ENCODE data around the gene KIR2DL1. TPM values are rescaled to one million over a fixed set of nuclear protein-coding genes. Genes with fewer than 3 reads are reported as not detected.
"Not testable (repeated sequence)": the region's sequence is repeated elsewhere in the genome, so short reads cannot be mapped to it uniquely, and the experiment has no call there.

Gene KIR2DL1
- total RNA-seq, 3 donors from 2014 or later = not detected

DNA sequence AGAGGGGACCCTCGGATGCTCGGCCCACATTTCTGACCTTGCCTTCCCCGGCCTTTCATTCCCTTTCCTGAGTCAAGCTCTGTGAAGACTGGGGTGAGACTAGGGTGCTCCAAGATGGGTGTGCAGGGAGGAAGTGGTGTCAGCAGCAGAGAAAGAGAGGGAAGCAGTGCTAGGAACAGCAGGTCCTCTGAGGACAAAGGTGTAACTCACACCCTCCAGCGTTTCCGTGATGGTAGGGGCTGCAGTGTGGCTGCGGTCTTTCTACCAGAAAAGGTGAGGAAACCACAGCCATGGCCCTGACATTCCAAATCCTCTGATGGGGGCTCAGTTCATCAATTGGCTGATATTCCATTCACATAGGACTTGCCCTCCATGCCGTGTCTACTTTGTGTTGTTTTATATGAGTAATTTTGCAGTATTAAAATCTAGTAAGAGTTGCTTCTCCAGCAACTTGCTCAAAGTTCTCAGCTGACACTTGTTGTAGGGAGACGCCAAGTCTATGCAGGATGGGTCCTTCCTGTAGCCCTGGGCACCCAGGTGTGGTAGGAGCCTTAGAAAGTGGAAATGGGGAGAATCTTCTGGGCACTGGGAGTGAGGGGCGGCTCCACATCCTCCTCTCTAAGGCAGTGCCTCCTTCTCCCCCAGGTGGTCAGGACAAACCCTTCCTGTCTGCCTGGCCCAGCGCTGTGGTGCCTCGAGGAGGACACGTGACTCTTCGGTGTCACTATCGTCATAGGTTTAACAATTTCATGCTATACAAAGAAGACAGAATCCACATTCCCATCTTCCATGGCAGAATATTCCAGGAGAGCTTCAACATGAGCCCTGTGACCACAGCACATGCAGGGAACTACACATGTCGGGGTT is 48.3 kb downstream of the KIR2DL1 start:
- Histone ChIP-seq H3K4me3 (no peak overlapping the region), H3K27ac (no peak overlapping the region), H3K4me1 (no peaks in the 10 kb centered on the region), H3K36me3 (no peaks in the 10 kb centered on the region), H3K9me3 (no peaks in the 10 kb centered on the region), H3K27me3 (no peaks in the 10 kb centered on the region)
- TF ChIP-seq POLR2AphosphoS5 (IDR thresholded peaks at IDR 0.05) (no peak), POLR2A (IDR thresholded peaks at IDR 0.05) (no peak)
- TF ChIP-seq, protein P1, sequence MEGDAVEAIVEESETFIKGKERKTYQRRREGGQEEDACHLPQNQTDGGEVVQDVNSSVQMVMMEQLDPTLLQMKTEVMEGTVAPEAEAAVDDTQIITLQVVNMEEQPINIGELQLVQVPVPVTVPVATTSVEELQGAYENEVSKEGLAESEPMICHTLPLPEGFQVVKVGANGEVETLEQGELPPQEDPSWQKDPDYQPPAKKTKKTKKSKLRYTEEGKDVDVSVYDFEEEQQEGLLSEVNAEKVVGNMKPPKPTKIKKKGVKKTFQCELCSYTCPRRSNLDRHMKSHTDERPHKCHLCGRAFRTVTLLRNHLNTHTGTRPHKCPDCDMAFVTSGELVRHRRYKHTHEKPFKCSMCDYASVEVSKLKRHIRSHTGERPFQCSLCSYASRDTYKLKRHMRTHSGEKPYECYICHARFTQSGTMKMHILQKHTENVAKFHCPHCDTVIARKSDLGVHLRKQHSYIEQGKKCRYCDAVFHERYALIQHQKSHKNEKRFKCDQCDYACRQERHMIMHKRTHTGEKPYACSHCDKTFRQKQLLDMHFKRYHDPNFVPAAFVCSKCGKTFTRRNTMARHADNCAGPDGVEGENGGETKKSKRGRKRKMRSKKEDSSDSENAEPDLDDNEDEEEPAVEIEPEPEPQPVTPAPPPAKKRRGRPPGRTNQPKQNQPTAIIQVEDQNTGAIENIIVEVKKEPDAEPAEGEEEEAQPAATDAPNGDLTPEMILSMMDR (IDR thresholded peaks at IDR 0.05) = no peak
- intact Hi-C loops (cut with DNase I; ENCODE audit: low total_unique reads) = no loop called here
- DNase-seq (ENCODE audit: low spot score in 2 of 2) = no peak

DNA sequence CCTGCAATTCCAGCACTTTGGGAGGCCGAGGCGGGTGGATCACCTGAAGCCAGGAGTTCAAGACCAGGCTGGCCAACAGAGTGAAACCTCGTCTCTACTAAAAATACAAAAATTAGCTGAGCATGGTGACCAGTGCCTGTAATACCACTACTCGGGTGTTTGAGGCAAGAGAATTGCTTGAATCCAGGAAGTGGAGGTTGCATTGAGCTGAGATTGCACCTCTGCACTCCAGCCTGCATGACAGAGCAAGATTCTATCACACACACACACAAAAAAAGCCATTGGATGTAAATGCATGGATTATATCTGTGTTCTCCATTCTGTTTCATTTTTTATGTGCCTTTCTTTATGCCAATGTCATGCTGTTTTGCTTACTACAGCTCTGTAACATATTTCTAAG is 54.8 kb downstream of the KIR2DL1 start:
- H3K27ac ChIP-seq; H3K4me1 ChIP-seq; H3K9me3 ChIP-seq; H3K27me3 ChIP-seq; H3K4me3 ChIP-seq; intact Hi-C loops (cut with DNase I; ENCODE audit: low total_unique reads); H3K36me3 ChIP-seq; DNase-seq (ENCODE audit: low spot score in 2 of 2): not testable (repeated sequence)

DNA sequence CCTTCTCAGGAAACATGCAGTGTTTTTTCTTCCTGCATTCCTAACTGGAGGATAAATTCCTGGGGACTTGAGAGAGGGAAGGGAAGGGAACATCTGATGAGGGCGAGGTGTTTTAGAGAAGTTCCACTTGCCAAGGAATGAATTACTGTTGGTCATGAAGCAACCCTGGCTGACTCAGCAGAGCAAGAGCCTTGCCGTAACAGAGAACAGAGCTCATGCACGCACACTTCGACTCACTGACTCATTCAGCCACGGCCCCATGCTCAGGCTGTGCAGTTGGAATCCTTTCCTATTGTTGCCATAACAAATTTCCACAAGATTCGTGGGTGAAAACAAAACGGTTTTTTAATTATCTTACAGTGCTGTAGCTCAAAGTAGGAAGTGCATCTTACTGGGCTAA is 55.7 kb downstream of the KIR2DL1 start:
- H3K9me3 ChIP-seq; H3K27ac ChIP-seq; H3K27me3 ChIP-seq; H3K4me3 ChIP-seq; intact Hi-C loops (cut with DNase I; ENCODE audit: low total_unique reads); H3K36me3 ChIP-seq; DNase-seq (ENCODE audit: low spot score in 2 of 2); H3K4me1 ChIP-seq: not testable (repeated sequence)

DNA sequence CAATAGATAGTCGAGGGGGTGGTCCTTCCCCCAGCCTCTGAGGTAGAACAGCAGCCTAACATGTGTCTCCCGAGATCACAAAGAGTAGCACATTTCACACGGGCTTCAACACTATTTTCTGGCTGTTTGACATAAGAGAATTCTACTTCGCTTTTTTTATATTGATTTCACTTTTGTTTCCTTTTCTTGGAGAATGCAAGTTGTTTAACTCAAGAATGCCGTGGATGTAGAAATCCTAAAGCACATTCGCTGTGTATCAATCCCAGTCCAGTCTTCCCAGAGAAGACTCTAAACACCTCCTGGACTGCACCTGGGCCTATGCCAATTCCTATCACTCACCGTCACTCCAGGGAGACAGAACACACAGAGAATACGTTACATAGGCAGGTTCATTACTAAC is 58.5 kb downstream of the KIR2DL1 start:
- H3K27me3 ChIP-seq; intact Hi-C loops (cut with DNase I; ENCODE audit: low total_unique reads): not testable (repeated sequence)

DNA sequence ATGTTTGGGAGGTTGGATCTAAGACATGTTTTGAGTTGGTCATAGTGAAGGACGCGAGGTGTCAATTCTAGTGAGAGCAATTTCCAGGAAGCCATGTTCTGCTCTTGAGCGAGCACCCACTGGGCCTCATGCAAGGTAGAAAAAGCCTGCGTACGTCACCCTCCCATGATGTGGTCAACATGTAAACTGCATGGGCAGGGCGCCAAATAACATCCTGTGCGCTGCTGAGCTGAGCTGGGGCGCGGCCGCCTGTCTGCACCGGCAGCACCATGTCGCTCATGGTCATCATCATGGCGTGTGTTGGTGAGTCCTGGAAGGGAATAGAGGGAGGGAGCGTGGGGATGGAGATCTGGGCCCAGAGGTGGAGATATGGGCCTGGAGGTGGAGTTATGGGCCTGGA is 62.9 kb downstream of the KIR2DL1 start, which contains the start of gene KIR2DS4:
KIR2DS4 (plus strand) TSS at position 181 of the 400 bp plus-strand sequence.
- H3K4me1 ChIP-seq; H3K9me3 ChIP-seq; H3K36me3 ChIP-seq; H3K27ac ChIP-seq; intact Hi-C loops (cut with DNase I; ENCODE audit: low total_unique reads); H3K27me3 ChIP-seq; H3K4me3 ChIP-seq; DNase-seq (ENCODE audit: low spot score in 2 of 2): not testable (repeated sequence)

More for the DNA sequence above, 58.5 kb downstream of the KIR2DL1 start:
- DNase-seq (ENCODE audit: low spot score in 2 of 2); H3K36me3 ChIP-seq; H3K27ac ChIP-seq; H3K4me1 ChIP-seq; H3K4me3 ChIP-seq; H3K9me3 ChIP-seq: not testable (repeated sequence)

Other genes with a start within 250 kb of the KIR2DL1 start
- gene LILRA2, start 196.0 kb upstream of the KIR2DL1 start, total RNA-seq = 1 to 10 TPM in 2 of 3 donors, under 1 TPM in 1; 0.66 to 6.9 (median 4.2) TPM
- 1 to 10 TPM in 1 of 3 donors, under 1 TPM in 2; 0.44 to 1.8 (median 0.66) TPM for gene LILRA1, start 176.2 kb upstream of the KIR2DL1 start, total RNA-seq
- 1 to 10 TPM; 1.6 to 2.6 (median 2.3) TPM for gene LILRB1, start 139.3 kb upstream of the KIR2DL1 start, total RNA-seq
- 10 to 100 TPM in 2 of 3 donors, 1 to 10 TPM in 1; 1.3 to 17.6 (median 10.1) TPM for gene LILRB4, start 106.8 kb upstream of the KIR2DL1 start, total RNA-seq
- gene KIR3DL3, start 45.4 kb upstream of the KIR2DL1 start, total RNA-seq = not detected
- gene KIR2DL3, start 31.3 kb upstream of the KIR2DL1 start, total RNA-seq = not detected
- gene KIR2DL4, start 33.8 kb downstream of the KIR2DL1 start, total RNA-seq = under 1 TPM in 1 of 3 donors, not detected in 2; 0.32 TPM
- under 1 TPM in 1 of 3 donors, not detected in 2; 0.59 TPM for gene KIR3DL1, start 46.7 kb downstream of the KIR2DL1 start, total RNA-seq
- not detected for gene KIR2DS4, start 62.9 kb downstream of the KIR2DL1 start, total RNA-seq
- gene KIR3DL2, start 80.7 kb downstream of the KIR2DL1 start, total RNA-seq = not detected
- 1 to 10 TPM in 2 of 3 donors, under 1 TPM in 1; 0.66 to 2.4 (median 1.3) TPM for gene FCAR, start 104.4 kb downstream of the KIR2DL1 start, total RNA-seq
- under 1 TPM in 1 of 3 donors, not detected in 2; 0.33 TPM for gene NCR1, start 136.4 kb downstream of the KIR2DL1 start, total RNA-seq
- gene NLRP7, start 177.7 kb downstream of the KIR2DL1 start, total RNA-seq = not detected
- gene NLRP2, start 196.6 kb downstream of the KIR2DL1 start, total RNA-seq = 1 to 10 TPM in 2 of 3 donors, not detected in 1; 4.3 to 8.5 TPM